ENCODE results near the gene HECTD4.
"Not testable (repeated sequence)": the region's sequence is repeated elsewhere in the genome, so short reads cannot be mapped to it uniquely, and the experiment has no call there.

GRCh38 chr12:112348926-112349325, 33.3 kb downstream of the HECTD4 start:
- TF ChIP-seq CTCF (IDR thresholded peaks at IDR 0.05; ENCODE audit: low read length); EZH2 (IDR thresholded peaks at IDR 0.05; ENCODE audit: borderline replicate concordance, low read length): not testable (repeated sequence)
